ENCODE data around the gene SUSD1. TPM values are rescaled to one million over a fixed set of nuclear protein-coding genes. Genes with fewer than 3 reads are reported as not detected.

The SUSD1 gene
- total and polyA plus RNA-seq, 2 experiments from 2014 or later = 4.2 to 8.4 TPM

DNA sequence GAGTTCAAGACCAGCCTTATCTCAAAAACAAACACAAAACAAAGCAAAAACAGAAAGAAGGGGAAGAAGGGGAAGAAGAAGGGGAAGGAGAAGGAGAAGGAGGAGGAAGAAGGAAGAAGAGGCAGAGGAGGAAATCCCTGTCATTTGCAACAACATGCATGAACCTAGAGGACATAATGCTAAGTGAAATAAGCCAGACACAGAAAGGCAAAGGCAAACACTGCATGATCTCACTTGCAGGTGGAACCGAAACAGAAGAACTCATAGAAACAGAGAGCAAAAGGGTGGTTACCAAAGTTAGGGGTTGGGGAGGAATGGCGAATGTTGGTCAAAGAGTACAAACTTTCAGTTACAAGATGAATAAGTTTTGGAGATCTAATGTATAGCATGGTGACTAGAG, 143.1 kb downstream of the SUSD1 start:
- H3K9ac ChIP-seq = no peak overlapping the region
- H3K4me3 ChIP-seq = 0 out of 2 replicates have a peak overlapping the region, but pooled peaks have one; percentile 22
- H2AFZ ChIP-seq = no peak overlapping the region
- H3K9me2 ChIP-seq (ENCODE audit: insufficient read depth) = no peaks in the 10 kb centered on the region
- WGBS, 2 experiments (ENCODE audit: low coverage in 1 of 2, low lambda C conversion rate in 2 of 2, missing lambda C conversion rate in 2 of 2) = 92 to 98% methylated on average over 2 of the region's 2 CpGs
- no peak for DNase-seq
- peak overlapping the region; percentile 72 for H3K4me2 ChIP-seq (ENCODE audit: unreplicated experiment)
- peaks cover 46% of the 10 kb centered on the region for H3F3A ChIP-seq (ENCODE audit: insufficient read depth)
- no peaks in the 10 kb centered on the region for H3K36me3 ChIP-seq (ENCODE audit: low read depth)
- peaks cover 51% of the 10 kb centered on the region for H3K4me1 ChIP-seq (ENCODE audit: insufficient read depth)
- in situ Hi-C loops (cut with MboI) = no loop called here
- TF ChIP-seq EZH2phosphoT487 (IDR thresholded peaks at IDR 0.05; ENCODE audit: insufficient read depth, low read depth) = no peak
- TF ChIP-seq EZH2 (IDR thresholded peaks at IDR 0.05; ENCODE audit: insufficient read depth, poor library complexity, severe bottlenecking) = no peak
- no peaks in the 10 kb centered on the region for H3K27me3 ChIP-seq (replicated peaks; ENCODE audit: insufficient read depth)
- H3K79me2 ChIP-seq (ENCODE audit: insufficient read depth) = no peaks in the 10 kb centered on the region
- H3K27ac ChIP-seq = peak overlapping the region; percentile 67
- no peaks in the 10 kb centered on the region for H4K20me1 ChIP-seq (ENCODE audit: insufficient read depth)
- H3K9me3 ChIP-seq (ENCODE audit: low read depth) = no peaks in the 10 kb centered on the region

DNA sequence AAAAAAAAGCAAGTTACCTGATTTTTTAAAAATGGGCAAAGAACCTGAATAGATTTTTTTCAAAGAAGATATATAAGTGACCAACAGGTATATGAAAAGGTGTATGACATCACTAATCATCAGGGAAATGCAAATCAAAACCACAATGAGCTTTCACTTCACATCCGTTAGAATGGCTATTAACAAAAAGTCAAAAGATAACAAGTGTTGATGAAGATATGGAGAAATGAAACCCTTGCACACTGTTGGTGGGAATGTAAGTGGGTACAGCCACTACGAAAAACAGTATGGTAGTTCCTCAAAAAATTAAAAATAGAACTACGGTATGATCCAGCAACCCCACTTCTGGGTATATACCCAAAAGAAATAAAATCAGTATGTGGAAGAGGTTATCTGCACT, 143.7 kb downstream of the SUSD1 start:
- Histone ChIP-seq H3K4me3 (no peak overlapping the region), H3K27me3 (replicated peaks; ENCODE audit: insufficient read depth) (no peaks in the 10 kb centered on the region), H4K20me1 (ENCODE audit: insufficient read depth) (no peaks in the 10 kb centered on the region), H3K4me1 (ENCODE audit: insufficient read depth) (peaks cover 45% of the 10 kb centered on the region), H3F3A (ENCODE audit: insufficient read depth) (peaks cover 40% of the 10 kb centered on the region), H3K27ac (no peak overlapping the region), H2AFZ (no peak overlapping the region), H3K79me2 (ENCODE audit: insufficient read depth) (no peaks in the 10 kb centered on the region), H3K9me2 (ENCODE audit: insufficient read depth) (no peaks in the 10 kb centered on the region), H3K9ac (no peak overlapping the region), H3K9me3 (ENCODE audit: low read depth) (no peaks in the 10 kb centered on the region), H3K4me2 (ENCODE audit: unreplicated experiment) (no peak overlapping the region), H3K36me3 (ENCODE audit: low read depth) (no peaks in the 10 kb centered on the region)
- TF ChIP-seq EZH2 (IDR thresholded peaks at IDR 0.05; ENCODE audit: insufficient read depth, poor library complexity, severe bottlenecking) = no peak
- no peak for TF ChIP-seq EZH2phosphoT487 (IDR thresholded peaks at IDR 0.05; ENCODE audit: insufficient read depth, low read depth)
- DNase-seq = no peak
- in situ Hi-C loops (cut with MboI) = no loop called here
- 95 to 98% methylated on average over 3 of the region's 3 CpGs for WGBS, 2 experiments (ENCODE audit: low coverage in 1 of 2, low lambda C conversion rate in 2 of 2, missing lambda C conversion rate in 2 of 2)

DNA sequence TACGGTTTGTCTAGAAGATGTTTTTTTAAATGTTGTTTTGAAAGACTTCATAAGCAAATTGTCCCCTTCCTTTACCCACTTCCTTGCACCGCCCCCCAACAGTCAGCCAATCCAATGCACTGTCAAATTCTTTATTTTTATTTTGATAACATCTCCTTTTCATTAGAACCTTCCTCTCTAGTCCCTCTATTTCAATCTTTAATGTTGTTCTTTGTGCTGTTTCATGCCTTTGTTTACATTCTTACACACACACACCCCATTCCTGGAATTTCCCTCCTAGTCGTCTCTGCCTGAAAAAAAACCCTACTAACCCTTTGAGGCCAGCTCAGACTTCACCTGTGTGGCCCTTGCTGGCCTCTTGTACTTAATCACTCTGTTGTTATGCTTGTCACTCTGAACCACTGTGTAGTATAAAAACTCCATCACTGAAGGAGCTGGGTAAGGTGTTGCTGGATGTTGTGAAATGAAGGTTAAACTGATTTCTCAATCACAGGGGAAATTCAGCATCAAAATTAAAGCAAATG, 145.1 kb downstream of the SUSD1 start:
- H3K9me3 ChIP-seq (ENCODE audit: low read depth) = no peaks in the 10 kb centered on the region
- DNase-seq = peak; percentile 23
- 0 out of 2 replicates have a peak overlapping the region, but pooled peaks have one; percentile 20 for H2AFZ ChIP-seq

DNA sequence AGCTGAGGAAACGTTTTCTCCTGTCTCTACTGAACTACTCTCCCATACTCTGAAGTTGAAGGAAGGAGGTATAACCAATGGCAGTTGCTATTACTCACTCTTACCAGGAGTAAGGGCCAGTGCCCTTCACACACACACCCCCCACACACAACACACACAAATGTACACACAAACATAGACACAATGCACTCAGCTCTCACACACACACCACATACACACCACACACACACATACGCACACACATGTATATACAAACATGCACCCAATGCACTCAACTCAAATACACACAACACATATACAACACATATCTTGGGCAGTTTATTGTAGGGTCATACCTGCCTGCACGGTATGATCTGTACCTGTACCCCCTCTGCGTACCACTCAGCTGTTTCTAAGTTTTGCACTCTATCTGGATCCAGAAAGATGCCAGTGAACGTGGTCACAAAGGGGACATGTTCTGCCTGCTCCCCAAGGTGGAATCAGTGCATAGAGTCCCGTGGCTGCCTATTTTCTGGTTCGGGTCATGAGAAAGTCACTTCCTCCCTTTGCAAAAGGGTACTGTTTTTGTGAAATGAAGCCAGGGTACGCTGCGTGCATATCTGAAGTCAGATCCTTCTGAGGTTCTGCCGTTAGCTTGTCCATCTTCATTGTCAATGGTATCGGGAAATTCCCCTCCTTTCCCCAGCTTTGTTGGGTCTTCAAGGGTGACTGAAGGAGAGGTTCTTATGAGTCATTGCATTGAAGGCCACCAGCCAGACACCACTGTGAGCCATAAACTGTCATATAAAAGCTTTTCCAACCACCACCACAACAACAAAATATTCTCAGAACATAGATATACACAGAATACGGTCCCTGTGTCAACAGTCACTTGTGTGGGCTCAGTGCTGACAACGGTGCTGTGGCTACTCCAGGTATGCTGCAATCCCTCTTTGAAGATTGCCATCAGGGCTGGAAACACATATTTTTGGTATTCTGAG, 146.6 kb downstream of the SUSD1 start:
- Histone ChIP-seq H3K4me3 (no peak overlapping the region), H3K27ac (no peak overlapping the region), H3K4me2 (ENCODE audit: unreplicated experiment) (no peak overlapping the region), H2AFZ (no peak overlapping the region), H3K9me3 (ENCODE audit: low read depth) (no peaks in the 10 kb centered on the region), H3K9ac (no peak overlapping the region), H4K20me1 (ENCODE audit: insufficient read depth) (no peaks in the 10 kb centered on the region), H3K36me3 (ENCODE audit: low read depth) (no peaks in the 10 kb centered on the region), H3K79me2 (ENCODE audit: insufficient read depth) (no peaks in the 10 kb centered on the region), H3K9me2 (ENCODE audit: insufficient read depth) (no peaks in the 10 kb centered on the region), H3F3A (ENCODE audit: insufficient read depth) (peaks cover 26% of the 10 kb centered on the region), H3K27me3 (replicated peaks; ENCODE audit: insufficient read depth) (no peaks in the 10 kb centered on the region), H3K4me1 (ENCODE audit: insufficient read depth) (peaks cover 36% of the 10 kb centered on the region)
- in situ Hi-C loops (cut with MboI) = no loop called here
- 91 to 92% methylated on average over 13 of the region's 13 CpGs for WGBS, 2 experiments (ENCODE audit: low coverage in 1 of 2, low lambda C conversion rate in 2 of 2, missing lambda C conversion rate in 2 of 2)
- no peak for DNase-seq
- TF ChIP-seq EZH2 (IDR thresholded peaks at IDR 0.05; ENCODE audit: insufficient read depth, poor library complexity, severe bottlenecking) (no peak), EZH2phosphoT487 (IDR thresholded peaks at IDR 0.05; ENCODE audit: insufficient read depth, low read depth) (no peak)

More for the DNA sequence above, 145.1 kb downstream of the SUSD1 start:
- no peaks in the 10 kb centered on the region for H3K79me2 ChIP-seq (ENCODE audit: insufficient read depth)
- in situ Hi-C loops (cut with MboI) = no loop called here
- peak overlapping the region; percentile 31 for H3K4me2 ChIP-seq (ENCODE audit: unreplicated experiment)
- no peaks in the 10 kb centered on the region for H3K27me3 ChIP-seq (replicated peaks; ENCODE audit: insufficient read depth)
- no peak overlapping the region for H3K9ac ChIP-seq
- H3K36me3 ChIP-seq (ENCODE audit: low read depth) = no peaks in the 10 kb centered on the region
- H3K9me2 ChIP-seq (ENCODE audit: insufficient read depth) = no peaks in the 10 kb centered on the region
- H3K27ac ChIP-seq = no peak overlapping the region
- TF ChIP-seq EZH2 (IDR thresholded peaks at IDR 0.05; ENCODE audit: insufficient read depth, poor library complexity, severe bottlenecking) (no peak), EZH2phosphoT487 (IDR thresholded peaks at IDR 0.05; ENCODE audit: insufficient read depth, low read depth) (no peak)
- peaks cover 26% of the 10 kb centered on the region for H3F3A ChIP-seq (ENCODE audit: insufficient read depth)
- no peak overlapping the region for H3K4me3 ChIP-seq
- WGBS, 2 experiments (ENCODE audit: low coverage in 1 of 2, low lambda C conversion rate in 2 of 2, missing lambda C conversion rate in 2 of 2) = 62 to 65% methylated on average over 3 of the region's 3 CpGs
- H4K20me1 ChIP-seq (ENCODE audit: insufficient read depth) = no peaks in the 10 kb centered on the region
- peaks cover 39% of the 10 kb centered on the region for H3K4me1 ChIP-seq (ENCODE audit: insufficient read depth)
